HG02943 (cell line): ENCODE measurements around the gene MYH1.
"Not testable (repeated sequence)": the region's sequence is repeated elsewhere in the genome, so short reads cannot be mapped to it uniquely, and the experiment has no call there.

ENCODE experiments used
- ATAC-seq: cut with Tn5 transposase; IDR thresholded peaks from one replicate; pipeline ENCODE4 v1.9.1; 2021; ENCODE audit warnings: mild to moderate bottlenecking, low read depth, moderate library complexity; ENCODE audit not compliant: unreplicated experiment

MYH1 gene

DNA sequence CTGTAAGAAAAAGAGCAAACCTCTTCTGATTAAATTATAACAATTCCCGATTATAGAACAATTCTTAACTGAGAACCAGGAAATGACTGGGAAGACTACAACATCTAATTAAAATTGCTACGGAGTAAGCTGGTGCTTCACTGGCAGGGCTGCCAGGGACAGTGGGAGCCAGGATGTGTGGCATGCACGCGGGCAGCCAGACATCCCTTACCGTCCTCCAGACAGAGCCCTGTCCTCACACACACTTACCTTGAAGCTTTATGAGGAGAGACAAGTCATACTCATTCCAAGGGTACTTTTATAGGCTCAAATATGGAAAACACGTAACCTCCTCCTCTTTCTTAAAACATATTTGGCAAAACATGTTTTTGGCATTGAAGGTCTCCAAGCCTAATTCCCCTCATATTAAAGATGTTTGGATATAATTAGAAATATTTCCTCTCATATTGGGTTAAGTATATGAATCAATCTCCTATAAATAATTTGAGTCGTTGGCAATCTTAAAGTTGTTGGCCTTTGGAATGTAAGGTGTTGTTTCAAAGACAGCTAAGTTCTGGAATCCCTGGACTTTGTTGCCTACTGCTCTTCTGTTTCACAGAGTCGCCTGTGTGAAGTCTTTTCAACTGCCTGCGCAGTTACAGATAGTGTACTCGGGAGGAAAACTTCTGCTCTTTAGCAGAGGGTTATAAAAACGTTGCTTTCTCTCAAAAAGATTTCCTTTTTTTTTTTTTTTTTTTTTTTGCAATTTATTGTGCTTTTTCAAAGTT, at the start of gene MYH1:
Gene MYH1, minus strand, starts transcription at position 272 of the 767 bp plus-strand sequence. CDS start 1,900 bp downstream, outside the sequence.
- no peak for ATAC-seq

DNA sequence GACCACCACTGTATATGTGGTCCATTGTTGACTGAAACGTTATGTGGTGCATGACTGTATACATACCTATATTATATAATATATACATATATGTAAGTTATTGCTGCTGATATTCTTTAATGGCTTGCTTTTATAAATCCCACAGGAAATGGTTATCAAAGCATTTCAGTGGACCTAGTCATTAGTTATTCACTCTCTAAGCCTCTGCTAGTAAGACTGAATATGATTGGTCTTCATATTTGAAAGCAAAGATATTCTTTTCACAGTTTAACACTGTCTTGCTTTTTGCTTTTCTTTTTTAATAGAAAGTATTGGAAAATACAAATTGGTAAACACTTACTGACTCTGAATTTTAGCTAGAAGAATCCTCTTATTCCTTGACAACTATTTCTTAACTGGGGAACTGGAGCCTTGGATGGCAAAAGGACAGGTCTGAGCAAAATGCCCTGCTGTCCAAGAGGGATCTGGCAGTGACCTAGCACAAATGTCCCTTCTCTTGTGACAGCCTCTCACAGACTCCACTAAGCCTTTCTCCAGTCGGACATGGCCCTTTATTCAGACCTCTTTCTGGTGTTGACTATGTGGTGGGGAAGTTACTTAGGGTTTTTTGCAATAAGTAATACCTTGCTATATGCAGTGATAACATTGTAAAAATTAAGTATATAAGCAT, 45.8 kb upstream of the MYH1 start:
- no peak for ATAC-seq

DNA sequence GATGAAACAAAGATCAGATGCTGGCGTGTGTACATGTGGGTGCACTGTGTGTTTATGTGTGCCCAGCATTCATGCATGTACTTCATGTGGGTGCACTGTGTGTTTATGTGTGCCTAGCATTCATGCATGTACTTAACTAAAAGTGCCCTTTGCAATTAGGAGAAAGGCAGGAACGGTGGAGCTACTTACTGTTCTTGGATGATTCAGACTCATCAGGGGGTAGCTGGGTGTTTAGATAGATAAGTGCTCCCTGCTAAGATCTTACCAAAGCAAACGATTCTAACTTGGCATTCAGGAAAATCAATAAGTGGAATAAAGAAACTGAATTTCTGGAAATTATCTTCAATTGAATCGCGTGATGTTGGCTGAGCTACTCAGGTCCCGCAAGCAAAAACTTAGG, 39.7 kb upstream of the MYH1 start:
- no peak for ATAC-seq

DNA sequence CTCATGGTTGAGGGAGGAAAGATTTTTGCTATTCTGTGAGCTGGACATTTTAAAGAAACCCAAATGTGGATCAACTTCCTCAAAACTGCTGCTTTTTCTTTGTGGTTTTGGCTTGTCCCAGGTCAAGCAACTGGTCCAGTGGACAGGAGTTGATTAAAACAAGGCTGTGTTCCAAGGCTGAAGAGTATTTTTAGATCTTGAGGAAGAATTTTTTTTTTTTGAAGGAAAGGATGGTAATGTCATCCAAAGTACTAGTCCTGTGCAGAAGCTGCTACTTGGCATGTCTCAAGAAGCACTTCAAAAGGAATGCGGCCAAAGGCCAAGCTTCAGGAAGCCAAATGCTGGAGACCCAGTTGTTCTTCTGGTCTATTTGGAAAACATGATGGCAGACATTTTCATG, 39.1 kb upstream of the MYH1 start:
- no peak for ATAC-seq

DNA sequence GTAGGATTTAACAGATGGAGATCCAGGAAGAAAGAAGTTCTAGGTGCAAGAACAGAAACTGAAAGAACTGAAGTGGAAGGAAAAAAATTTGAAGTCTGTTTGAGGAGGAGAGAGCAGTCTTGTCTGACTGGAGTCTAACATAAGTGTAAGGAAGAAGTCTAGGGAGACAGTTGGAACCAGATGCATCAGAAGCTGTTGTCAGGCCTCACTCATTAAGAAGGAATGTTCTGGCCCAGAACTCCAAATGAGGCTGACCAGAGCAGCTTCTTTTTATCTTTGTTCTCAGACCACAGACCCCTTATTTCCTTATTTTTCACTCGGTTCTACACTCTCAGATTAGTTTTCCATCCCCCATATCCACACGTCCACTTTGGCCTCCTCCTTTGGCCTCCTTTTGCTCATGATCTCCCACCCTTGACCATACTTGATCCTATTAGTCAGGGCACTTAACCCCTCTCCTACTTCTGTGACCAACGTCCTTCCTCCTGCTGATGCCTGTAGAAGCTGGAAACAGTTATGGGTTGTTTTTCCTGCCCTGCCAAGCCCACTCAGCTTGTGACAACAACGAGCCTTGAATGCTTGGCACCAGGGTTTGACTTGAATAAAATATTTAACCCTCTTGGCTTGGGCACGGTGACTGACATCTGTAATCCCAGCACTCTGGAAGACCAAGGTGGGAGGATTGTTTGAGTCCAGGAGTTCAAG, 38.1 kb upstream of the MYH1 start:
- ATAC-seq = no peak

DNA sequence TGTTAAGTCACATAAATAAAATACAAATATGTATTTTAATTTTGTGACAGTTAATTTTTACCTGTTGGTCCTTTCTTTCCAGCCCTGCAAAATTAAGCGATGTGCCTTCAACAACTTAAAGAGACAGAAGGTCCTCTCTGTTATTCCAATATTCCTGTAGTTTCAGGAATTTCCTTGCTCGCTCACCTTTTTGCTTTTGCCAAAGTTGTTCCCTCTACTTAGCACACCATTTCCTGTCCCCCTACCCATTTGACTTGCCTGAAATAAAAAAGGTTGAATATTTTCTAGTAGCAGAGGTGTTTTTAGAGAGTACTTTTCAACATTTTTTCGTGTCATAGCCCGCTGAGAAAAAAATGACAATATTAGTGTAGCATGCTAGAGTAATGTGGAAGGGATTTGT, 31.7 kb upstream of the MYH1 start:
- ATAC-seq = no peak

DNA sequence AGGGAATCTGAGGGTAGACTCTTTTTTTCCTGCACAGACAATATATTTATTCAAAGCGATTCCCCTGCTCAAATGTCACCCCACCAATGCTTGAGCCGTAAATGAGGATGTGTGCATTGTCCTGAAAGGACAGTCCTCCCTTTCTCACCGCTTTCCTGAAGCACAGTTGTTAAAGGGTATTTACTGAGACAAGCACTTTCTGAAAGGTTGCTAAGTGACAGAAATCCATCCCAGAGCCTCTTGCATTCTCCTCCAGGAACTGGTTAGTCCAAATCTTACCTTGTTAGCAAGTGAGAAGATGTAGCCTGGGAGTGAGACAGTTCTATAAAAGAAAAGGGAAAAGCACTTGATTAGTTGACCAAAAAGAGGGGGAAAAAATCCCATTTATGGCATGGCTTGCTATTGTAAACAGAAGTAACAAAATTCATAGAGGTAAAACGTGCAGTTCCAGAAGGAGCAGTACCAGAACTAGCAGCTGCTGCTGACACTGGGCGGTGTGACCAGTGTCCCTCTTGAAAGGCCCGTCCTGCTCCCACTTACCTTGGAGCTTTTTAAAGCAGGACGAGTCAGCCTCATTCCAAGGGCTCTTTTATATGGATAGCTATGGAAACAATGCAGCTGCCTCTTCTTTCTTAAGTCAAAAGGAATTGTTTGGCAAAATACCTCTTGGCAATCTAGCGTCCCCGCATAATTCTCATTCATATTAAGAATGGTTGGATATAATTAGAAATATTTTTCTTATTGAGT, 30.9 kb upstream of the MYH1 start, which contains the start of gene MYH2:
Gene MYH2, minus strand, starts transcription at position 563 of the 747 bp plus-strand sequence. CDS start 1,738 bp downstream, outside the sequence.
- no peak for ATAC-seq

DNA sequence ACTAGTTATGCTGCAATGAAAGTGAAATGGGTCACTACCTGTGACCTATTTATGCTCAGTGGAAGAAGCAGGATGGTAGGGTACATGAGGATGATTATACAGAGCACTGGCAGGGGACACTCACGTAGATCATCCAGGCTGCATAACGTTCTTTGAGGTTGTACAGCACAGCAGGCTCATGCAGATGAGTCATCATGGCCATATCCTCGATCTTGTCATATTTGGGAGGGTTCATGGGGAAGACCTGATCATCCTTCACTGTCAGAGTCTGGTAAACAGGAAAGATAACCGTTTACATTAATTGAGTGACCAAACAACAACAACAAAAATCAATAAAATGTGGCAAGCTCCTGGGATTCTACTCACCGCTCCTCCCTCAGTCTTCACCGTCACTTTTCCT, 29.0 kb upstream of the MYH1 start:
- ATAC-seq = no peak

DNA sequence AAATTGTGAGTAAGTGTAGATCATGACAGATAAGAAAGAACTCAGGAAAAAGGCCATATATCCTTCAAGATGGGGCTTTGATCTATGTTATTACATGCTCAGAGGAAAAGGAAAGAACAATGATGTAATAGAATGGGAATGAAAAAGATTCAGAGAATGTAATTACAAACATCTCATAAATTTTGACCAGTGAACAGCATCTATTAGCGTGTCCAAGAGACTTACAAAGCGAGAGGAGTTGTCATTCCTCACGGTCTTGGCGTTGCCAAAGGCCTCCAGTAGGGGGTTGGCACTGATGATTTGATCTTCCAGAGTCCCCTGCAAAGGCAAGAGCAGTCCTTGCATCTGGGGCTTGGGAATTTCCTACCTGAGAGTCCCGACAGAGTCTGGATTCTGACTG, 25.1 kb upstream of the MYH1 start:
- ATAC-seq = not testable (repeated sequence)

DNA sequence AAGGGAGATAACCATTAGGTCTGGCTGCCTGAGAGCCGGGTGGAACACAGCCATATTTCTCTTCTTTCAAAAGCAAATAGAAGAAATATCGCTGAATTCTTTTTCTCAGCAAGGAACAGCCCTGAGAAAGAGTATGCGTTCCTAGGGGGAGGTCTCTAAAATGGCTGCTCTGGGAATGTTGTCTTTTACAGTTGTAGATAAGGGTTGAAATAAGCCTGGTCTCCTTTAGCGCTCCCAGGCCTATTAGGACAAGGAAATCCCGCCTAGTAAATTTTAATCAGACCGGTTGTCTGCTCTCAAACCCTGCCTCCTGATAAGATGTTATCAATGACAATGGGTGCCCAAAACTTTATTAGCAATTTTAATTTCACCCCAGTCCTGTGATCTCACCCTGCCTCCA, 22.8 kb upstream of the MYH1 start:
- not testable (repeated sequence) for ATAC-seq

DNA sequence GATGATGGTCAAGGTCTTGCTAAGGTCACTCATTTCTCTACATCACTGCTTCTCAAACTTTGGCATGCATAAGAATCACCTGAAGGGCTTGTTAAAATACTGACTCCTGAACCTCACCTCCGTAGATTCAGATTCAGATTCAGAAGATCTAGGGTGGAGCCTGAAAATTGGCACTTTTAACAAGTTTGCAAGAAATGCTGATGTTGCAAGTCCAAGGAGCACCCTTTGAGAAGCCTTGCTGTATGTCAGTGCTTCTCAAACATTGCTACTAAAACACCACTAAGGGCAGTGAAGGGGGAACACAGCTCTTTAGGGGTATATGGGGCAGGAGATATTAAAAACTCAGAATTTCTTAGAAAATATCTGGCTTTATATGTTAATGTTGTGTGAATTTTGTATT, 13.7 kb upstream of the MYH1 start:
- ATAC-seq = no peak

DNA sequence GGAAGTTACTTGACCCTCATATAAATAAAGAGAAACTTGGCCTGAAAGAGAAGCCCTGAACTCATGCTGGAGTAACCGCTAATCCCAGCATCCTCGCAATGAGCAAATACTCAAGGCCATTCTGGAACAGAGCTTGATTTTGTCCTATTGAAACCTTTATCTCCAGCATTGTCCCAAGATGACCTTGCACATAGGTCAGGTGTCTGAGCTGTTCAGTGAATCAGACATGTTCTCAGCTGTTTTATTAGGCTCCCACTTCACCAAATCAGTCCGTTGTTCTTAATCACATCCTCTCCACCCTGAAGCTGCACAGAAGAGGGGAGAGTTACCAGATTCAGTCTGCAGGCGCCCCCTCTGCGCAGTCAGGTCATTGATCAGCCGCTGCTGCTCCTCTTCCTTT, 9.1 kb upstream of the MYH1 start:
- ATAC-seq = no peak

DNA sequence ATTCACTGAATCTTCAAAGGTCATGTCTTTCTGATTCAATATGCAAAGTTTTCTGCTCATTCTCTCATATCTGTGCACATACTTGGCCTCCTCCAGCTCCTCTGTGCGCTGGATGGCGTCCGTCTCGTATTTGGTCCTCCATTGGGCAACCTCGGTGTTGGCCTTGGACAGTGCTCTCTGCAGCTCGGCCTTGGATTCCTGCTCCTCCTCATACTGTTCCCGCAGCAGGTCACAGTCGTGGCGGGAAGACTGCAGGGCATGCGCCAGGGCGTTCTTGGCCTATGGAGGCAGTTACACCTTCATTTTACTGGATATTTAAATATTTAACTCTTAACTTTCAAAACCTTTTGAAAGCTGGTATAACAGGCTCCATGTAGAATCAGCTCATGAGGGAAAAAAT, 8.2 kb upstream of the MYH1 start:
- ATAC-seq = no peak

DNA sequence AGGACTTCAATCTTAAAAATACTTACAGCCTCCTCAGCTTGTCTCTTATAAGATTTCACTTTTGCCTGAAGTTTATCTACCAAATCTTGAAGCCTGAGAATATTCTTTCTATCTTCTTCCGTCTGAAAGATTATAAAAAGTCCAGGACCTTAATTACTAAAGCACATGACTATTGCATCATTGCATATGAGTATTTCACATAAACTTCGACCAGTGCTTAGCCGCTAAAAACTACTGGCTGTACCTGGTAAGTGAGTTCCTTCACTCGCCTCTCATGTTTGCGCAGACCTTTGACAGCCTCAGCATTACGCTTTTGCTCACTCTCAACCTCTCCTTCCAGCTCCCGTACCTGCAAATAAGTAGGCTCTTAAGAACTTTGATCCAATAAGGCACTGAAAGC, 4.7 kb upstream of the MYH1 start:
- no peak for ATAC-seq

DNA sequence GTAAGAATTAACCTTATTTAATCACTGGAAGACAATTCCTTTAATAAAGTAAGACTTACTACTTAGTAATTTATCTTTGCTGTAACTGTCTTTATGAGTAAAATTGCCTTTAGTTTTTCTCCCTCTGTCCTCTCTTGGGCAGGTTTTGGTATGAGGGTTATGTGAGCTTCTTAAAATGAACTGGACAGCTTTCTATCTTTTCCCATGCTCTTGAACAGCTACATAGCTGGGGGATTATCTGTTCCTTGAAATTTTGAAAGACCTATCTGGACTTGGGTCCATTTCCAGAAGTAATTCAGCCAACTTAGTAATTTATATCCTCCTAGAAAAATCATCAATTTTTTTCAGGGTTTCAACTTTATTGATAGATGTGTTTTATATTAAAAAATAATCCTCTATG, 3.6 kb upstream of the MYH1 start:
- no peak for ATAC-seq

DNA sequence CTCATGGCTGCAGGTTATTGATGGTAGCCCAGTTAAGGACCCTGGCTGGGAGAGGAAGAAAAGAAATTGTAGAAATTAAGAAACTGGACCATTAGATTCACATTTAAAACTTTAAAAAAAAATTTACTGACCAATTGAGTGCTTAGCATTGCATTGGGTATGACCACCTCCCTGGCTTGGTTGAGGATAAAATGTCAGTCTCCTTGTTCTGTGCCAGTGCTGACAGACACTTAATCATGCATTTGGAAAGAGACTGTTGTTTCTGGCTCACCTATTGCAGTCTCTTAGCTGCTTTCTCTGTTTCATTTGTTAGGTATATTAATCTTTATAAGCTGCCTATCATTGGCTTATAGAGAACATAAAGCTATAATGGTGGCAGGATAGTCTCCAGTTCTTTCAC, 1.7 kb downstream of the MYH1 start:
- no peak for ATAC-seq

DNA sequence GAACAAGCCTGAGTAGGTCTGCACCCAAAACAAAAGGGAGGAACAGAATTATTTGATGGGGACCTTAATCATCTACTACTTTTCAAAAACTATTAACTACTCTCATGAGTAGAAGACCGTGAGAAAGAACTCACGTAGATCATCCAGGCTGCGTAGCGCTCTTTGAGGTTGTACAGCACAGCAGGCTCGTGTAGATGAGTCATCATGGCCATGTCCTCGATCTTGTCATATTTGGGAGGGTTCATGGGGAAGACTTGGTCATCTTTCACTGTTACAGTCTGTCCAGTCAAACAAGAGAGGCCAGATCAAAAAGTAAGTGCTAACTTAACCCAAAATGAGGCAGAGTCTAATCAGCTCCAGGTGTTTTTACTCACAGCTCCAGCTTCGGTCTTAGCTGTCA, 2.3 kb downstream of the MYH1 start:
- no peak for ATAC-seq

DNA sequence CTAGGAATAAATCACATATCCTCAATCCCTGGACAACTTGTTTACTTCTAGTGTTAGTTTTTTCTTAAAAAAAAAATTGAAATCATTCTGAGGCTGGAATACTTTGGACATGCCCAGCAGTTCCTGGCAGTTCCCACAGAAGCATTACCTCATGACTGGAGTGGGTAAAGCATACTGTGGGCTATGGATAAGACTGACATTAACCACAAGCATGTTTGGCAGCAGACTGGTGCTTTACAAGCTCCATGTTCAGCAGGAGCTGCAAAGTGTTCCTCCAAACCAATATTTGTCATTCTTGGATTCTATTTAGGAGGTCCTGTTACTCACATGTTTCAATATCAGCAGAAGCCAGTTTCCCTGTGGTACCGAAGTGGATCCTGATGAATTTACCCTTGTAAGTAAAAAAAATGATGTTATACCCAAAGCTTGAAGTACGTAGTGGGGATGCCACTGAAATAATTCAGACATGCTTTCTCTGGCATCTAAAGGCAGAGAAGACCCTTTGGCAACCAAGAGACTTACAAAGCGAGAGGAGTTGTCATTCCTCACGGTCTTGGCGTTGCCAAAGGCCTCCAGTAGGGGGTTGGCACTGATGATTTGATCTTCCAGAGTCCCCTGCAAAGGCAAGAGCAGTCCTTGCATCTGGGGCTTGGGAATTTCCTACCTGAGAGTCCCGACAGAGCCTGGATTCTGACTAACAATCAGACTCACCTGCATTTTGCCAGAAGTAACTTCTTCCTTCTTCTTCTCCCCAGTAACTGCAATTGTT, 4.9 kb downstream of the MYH1 start:
- ATAC-seq = no peak

DNA sequence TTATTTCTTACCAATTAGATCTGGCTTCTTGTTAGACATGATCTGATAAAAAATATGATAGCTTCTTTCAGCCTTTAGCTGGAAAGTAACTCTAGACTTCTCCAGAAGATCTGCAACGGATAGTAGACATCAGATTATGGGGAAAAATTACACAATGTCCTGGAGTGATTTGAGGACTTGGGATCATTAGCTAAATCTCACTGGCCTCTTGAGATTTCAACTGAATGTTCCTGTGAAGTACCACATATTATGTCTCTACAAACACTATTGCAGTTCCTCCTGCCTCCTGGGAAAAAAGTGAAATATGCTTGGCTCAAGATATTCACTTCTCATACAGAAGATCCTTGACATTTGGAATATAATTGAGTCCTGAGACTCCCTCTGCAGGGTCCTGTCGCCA, 5.5 kb downstream of the MYH1 start:
- no peak for ATAC-seq

DNA sequence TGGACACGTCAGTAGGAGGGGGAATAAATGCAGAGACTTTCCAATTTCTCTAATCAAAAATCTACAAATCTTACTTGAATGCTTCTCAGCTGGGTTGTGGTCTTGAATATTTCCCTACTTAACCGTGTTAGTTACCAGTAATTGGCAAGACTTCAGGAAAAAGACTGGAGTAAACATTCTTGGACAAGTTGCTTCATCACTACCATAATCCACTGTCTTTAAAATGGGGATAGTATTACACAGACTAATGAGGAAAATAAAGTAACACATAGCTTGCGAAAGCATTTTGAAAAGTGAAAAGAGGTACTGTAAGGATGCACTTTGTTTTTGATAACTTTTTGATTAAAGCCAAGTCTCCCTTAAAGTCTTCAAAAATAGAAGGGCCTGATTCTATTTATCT, 18.4 kb downstream of the MYH1 start:
- no peak for ATAC-seq
